NT2/D1 (cell line): ENCODE data around the gene LCN1.

Experiments used
- SUZ12 ChIP-seq: IDR thresholded peaks from 2 replicates; pipeline ENCODE4 v1.6.1; 2011; ENCODE audit not compliant: insufficient read length, insufficient read depth; ENCODE audit errors: extremely low read depth
- YY1 ChIP-seq: IDR thresholded peaks from 2 replicates; pipeline ENCODE4 v1.6.1; 2011; ENCODE audit not compliant: insufficient read length, insufficient read depth
- ZNF274 ChIP-seq: IDR thresholded peaks from 2 replicates; pipeline ENCODE4 v1.6.1; 2011; ENCODE audit warnings: mild to moderate bottlenecking, low read depth, low read length

- no peak for TF ChIP-seq ZNF274
- no peak for TF ChIP-seq YY1
- no peak for TF ChIP-seq SUZ12
Observed at GRCh38 chr9:135526730-135527571, 5.7 kb downstream of the LCN1 start.
